ENCODE data around the gene TMEM41B.

DNA sequence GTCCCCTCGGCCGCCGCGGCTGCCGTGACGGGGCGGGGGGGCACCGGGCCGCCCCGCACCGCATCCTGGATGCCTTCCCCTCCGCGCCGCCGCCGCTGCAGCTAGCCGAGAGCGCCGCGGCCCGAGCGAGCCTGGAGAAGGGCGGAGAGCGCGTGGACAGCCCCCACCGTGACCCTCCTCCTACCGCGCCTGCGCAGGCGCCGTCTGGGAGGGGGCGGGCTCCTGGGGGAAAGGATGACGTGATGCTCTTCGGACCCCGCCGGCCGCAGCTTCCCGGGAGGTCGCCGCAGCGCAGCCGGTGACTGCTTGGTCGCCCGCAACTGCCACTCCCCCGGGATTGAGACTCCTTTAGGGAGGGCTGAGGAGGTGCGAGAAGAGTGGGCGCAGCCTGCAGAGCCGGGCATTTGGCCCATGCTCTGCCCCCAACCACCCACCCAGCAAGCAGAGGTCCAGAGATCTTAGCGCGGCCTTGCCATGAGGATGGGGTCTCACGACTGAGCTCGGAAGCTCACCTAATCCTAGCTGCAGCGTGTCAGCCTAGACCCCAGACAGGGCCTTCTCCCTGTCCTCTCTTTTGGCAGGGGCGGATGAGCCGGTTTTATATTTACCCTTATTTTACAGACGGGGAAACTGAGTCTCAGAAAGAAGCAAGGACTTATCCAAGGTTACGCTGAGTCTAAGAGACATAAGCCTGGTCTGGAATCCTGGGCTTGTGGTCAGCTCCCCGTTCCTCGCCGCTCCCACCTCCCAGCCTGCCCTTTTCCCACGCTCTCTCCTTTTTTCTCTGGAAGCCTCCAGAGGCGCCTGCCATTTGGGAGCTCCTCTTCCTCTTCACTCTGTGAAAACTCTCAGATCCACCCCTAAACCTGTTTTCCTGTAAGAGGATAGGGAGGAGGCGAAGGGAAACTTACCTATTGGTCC, 48.9 kb downstream of the TMEM41B start, which contains the start of gene DENND5A:
- TF ChIP-seq, protein P1, sequence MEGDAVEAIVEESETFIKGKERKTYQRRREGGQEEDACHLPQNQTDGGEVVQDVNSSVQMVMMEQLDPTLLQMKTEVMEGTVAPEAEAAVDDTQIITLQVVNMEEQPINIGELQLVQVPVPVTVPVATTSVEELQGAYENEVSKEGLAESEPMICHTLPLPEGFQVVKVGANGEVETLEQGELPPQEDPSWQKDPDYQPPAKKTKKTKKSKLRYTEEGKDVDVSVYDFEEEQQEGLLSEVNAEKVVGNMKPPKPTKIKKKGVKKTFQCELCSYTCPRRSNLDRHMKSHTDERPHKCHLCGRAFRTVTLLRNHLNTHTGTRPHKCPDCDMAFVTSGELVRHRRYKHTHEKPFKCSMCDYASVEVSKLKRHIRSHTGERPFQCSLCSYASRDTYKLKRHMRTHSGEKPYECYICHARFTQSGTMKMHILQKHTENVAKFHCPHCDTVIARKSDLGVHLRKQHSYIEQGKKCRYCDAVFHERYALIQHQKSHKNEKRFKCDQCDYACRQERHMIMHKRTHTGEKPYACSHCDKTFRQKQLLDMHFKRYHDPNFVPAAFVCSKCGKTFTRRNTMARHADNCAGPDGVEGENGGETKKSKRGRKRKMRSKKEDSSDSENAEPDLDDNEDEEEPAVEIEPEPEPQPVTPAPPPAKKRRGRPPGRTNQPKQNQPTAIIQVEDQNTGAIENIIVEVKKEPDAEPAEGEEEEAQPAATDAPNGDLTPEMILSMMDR (IDR thresholded peaks at IDR 0.05 in 4 of 5, conservative IDR thresholded peaks at IDR 0.05 in 1 of 5) = no peak
- TF ChIP-seq POLR2A (IDR thresholded peaks at IDR 0.05) = peak; percentile 78 to 82

Measured in gastrocnemius medialis (tissue), 4 donors.